GM19463 (cell line): ENCODE measurements around the gene USP2.
"Not testable (repeated sequence)": the region's sequence is repeated elsewhere in the genome, so short reads cannot be mapped to it uniquely, and the experiment has no call there.

Experiments
- ATAC-seq: cut with Tn5 transposase; IDR thresholded peaks from one replicate; pipeline ENCODE4 v1.9.1; 2021; ENCODE audit warnings: mild to moderate bottlenecking, moderate library complexity; ENCODE audit not compliant: unreplicated experiment

USP2 gene

DNA sequence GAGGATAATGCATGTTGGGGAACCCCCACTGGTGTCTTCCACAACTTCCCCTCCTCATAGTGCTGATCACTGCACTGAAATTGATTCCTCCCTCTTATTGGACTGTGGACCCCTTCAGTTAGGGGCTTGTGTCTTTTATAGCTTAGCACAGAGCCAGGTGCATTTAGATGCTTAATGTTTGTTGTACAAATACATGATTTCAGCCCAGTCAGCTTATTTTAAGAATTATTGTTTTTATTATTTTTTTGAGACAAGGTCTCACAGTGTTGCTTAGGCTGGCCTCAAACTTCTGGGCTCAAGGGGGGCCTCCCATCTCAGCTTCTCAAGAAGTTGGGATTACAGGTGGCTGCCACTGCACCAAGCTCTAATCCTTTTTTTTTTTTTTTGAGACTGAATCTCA is 33.2 kb upstream of the USP2 start:
- no peak for ATAC-seq

DNA sequence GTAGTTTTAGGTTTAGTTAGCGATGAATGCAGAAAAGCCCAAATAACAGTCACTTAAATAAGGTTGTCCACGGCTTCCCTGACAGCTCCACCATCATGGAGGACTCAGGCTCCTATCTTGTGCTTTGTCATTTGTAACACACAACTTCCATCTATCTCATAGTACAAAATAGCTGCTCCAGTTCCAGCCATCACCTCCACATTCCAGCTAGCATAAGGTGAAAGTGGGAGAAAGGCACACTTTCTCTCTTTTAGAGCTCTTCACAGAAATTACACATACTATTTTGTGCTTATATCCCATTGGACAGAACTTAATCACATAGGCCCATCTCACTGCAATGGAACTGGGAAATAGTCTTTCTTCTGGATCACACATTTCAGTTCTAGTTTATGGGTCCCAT is 32.8 kb upstream of the USP2 start:
- no peak for ATAC-seq

DNA sequence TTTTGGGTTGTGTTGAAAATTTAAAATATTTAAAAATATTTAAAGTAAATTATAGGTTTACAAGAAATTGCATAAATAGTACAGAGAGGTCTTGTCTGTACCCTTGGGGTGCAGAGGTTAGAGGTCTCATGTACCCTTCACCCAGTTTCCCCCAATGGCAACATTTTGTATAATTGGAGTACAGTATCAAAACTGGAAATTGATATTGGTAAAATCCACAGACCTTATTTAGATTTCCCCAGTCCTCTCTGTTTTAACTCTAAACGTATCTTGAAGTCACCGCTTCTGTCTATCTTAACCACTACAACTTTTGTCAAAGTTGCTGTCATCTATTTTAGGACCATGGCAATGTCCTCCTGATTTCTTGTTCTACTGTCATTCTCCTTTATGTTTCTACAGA is 30.6 kb upstream of the USP2 start:
- no peak for ATAC-seq

DNA sequence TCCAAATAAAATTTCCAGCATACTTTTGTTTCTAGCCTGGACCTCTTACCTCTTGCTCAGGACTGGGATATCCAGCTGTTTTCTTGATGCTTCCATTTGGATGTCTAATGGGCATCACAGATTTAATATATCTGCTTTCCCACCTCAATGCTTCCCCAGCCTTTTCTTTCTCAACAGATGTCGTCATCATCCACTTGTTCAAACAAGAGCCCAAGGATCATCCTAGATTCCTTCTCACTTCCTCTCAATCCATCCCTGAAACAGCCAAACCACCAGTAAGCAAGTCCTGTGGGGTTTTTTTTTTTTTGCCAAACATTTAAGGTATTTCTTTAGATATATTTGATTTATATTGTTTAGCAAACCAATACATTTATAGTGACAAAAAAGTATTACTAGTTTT is 29.0 kb upstream of the USP2 start:
- no peak for ATAC-seq

DNA sequence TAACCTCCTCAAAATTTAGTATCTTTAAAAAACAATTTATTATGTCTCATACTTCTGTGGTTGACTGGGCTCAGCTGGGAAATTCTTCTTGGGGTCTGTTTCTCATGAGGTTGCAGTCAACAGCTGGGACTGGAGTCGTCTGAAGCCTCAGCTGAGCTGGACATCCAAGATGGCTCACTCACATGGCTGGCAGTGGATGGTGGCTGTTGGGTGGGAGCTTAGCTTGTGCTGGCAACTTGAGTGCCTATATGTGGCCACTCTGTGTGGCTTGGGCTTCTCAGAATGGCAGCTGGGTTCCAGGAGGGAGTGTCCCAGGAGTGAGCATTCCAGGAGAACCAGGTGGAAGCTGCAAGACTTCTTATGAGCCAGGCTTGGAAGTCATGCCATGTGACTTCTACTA is 28.2 kb upstream of the USP2 start:
- ATAC-seq, result no peak

DNA sequence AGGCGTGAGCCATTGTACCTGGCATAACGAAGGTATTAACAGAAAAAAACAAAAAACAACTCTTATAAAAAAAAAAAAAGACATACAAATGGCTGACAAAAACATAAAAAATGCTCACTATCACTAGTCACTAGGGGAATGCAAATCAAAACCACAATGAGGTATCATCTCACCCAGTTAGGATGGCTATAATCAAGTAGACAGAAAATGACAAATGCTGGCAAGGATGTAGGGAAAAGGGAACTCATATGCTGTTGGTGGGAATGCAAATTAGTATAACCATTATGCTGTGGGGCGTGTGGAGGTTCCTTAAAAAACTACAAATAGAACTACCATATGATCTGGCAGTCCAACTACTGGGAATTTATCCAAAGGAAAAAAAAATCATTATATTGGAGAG is 24.5 kb upstream of the USP2 start:
- no peak for ATAC-seq

DNA sequence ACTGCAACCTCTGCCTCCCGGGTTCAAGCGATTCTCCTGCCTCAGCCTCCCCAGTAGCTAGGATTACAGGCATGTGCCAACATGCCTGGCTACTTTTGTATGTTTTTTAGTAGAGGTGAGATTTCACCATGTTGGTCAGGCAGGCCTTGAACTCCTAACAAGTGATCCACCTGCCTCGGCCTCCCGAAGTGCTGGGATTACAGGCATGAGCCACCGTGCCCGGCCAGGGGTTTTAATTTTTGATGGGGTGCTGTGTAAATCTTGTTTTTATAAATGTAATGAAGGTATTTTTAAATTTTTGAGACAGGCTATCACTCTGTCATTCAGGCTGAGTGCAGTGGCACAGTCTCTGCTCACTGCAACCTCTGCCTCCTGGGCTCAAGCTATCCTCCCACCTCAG is 24.0 kb upstream of the USP2 start:
- not testable (repeated sequence) for ATAC-seq

DNA sequence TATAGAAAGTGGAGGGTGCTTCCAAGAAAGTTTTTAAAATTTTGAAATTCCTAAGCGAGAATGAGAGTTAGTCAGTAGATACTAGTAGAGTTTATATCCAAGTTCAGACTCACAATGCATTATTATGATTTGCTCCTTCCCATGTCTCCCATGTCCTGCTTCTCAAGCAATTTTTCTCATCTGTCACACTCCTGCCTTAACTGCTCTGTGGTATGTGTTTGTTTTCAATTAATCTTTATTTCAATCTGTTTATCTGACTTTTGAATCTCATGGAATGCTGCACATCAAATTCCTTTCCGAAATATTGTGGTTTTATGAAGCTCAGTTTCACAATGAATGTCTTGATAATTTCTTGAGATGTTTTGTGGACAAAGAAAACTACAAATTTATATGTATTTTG is 23.4 kb upstream of the USP2 start:
- no peak for ATAC-seq

DNA sequence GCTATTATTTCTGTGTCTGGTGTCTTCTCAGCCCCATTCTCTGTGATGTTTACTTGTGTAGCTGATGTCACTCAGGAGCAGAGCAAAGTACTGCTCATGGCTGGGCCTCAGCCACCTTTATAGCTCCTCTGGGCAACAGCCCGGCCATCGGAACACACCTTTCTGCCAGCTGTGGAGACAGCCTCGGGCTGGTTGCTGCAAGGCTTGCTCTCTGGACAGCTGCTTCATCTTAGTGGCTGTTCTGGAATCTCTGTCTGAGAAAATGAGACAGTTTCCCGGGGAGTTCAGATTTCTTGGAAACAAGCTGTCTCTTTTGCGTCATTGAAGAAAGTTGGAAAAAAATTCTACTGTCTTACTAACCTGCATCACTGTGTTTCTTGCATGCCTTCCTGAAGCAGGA is 21.5 kb upstream of the USP2 start:
- ATAC-seq, result no peak

DNA sequence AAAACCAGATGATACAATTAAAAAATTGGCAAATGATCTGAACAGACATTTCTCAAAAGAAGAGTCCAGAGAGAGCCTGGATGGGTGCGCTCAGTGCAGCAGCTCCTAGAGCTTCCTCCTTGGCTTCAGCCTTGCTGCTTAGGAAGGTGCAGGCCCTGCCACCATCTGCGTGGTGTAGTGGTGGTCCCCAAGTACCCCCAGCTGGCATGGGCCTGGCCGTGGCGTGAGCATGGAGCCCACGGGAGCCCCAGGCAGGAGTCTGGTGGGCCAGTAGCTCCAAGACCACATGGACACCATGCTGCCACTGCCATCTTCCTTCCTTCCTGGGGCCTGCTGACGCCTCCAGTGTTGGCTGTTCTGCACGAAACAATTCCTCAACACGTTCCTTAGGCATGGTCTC is 21.0 kb upstream of the USP2 start:
- ATAC-seq, result no peak

DNA sequence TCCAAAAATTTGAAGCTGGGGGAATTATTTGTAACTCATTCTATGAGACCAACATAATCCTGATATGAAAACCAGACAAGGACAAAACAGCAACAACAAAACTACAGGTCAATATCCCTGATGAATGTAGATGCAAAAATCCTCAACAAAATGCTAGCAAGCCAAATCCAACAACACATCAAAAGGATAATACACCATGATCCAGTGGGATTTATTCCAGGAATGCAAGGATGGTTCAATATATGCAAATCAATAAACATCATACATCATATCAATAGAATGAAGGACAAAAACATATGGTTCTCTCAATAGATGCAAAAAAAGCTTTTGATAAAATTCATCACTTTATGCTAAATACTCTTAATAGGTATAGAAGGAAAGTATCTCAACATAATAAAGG is 19.4 kb upstream of the USP2 start:
- no peak for ATAC-seq

DNA sequence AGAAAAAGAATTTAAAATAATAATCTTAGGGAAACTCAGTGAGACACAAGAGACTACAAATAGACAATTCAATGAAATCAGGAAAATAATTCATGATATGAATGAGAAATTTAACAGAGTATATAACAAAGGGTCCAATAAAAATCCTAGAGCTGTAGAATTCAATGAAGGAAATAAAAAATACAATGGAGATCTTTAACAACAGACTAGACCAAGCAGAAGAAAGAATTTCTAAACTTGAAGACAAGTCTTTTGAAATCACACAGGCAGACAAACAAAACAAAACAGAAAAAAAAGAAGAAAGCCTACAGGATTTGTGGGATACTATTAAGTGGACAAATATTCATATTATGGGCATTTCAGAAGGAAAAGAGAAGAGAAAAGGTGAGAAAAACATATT is 16.2 kb upstream of the USP2 start:
- no peak for ATAC-seq

DNA sequence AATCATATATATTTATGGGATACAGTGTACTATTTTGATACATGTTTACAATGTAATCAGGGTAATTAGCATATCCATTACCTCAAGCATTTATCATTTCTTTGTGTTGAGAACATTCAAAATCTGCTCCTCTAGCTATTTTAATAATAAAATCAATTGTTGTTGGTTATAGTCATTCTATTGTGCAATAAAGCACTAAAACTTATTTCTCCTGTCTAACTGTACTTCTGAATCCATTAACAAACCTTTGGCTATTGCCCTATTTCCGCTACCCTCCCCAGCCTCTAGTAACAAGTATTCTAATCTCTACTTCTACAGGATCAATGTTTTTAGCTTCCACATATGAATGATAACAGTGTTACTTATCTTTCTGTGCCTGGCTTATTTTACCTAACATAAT is 15.3 kb upstream of the USP2 start:
- no peak for ATAC-seq

DNA sequence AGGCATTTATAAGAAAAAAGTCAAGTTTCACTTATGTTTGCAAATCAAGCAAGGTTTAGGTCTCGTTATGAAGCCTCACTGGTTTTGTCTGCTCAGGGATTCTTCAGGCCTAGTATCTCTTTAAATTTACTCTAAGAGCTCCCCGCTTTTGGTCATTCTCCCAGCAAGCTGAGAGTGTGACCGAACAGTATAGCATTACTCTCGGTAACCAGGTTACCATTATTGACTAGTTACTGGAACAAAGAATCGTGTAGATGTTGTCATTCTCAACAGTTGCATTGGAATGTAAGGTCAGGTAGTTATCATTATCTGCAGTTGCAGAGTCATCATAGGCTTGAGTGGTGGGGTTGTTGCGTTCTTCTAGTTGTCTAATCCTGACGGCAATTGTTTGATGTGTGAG is 9.8 kb upstream of the USP2 start:
- ATAC-seq, result no peak

DNA sequence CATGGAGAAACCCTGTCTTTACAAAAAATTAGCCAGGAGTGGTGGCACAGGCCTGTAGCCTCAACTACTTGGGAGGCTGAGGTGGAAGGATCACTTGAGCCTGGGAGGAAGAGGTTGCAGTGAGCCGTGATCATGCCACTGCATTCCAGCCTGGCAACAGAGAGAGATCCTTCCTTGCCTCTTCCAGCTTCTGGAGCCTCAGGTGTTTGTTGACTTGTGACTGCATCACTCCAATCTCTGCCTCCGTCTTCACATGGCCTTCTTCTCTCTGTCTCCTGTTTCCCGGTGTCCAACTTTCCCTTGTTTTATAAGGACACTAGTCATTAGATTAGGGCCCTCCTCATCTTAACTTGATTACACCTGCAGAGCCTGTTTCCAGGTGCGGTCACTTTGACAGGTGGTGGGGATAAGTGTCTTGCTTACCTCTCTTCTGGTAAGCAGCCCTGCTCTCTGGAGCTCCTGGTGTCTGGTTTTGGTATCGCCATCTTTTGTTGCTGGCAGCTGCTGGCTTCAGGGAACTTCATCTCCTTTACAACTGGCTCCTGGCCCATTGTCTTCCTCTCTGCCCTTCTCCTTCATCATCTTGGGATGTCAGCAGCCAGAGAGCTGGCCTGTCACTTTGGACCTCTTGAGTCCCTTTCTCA is 8.2 kb upstream of the USP2 start:
- ATAC-seq, result no peak

DNA sequence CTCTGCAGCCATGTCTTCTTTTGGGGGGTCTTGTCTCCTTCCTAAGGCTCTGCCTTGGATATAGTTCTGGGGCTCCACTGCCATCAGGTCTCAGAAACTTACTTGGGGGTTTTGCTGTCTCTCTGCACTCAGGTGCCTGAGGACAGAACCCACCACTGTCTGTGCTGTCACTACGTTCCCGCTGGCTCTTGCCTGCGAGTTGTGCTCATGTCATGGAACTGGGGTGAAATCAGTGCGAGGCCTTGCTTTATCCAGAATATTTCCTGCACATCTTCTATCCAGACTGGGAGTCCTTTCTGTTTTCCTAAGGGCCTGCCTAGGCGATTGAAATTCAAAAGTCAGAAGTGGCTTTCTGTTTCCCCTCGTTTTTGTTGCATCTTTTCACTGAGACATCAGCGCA is 6.6 kb upstream of the USP2 start:
- no peak for ATAC-seq

DNA sequence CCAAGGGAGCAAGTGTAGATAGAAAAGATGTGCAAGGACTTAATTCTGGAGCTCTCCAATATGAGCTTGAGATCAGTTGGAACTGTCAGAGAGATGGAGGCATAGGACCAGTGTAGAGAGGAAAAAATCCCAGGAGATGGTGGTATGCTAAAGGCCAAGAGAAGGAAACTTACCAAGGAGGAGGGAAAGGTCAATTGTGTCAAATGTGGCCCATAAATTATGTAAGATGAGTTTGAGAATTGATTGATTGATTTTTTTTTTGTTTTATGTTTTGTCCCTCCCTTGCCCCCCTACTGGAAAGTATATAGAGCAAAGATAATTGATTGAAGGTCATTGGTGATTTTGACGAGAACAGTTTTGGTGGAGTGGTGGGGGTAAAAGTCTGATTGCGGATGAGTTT is 2.8 kb upstream of the USP2 start:
- no peak for ATAC-seq

DNA sequence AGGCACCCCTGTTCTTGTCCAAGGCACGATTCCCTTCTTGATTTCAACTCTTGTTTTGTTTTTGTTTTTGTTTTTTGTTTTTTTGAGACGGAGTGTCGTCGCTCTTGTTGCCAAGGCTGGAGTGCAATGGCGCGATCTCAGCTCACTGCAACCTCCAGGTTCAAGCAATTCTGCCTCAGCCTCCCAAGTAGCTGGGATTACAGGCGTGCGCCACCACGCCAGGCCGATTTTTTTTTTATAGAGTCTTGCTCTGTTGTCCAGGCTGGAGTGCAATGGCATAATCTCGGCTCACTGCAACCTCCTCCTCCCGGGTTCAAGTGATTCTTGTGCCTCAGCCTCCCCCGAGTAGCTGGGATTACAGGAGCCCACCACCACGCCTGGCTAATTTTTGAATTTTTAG is 1.0 kb upstream of the USP2 start:
- not testable (repeated sequence) for ATAC-seq

DNA sequence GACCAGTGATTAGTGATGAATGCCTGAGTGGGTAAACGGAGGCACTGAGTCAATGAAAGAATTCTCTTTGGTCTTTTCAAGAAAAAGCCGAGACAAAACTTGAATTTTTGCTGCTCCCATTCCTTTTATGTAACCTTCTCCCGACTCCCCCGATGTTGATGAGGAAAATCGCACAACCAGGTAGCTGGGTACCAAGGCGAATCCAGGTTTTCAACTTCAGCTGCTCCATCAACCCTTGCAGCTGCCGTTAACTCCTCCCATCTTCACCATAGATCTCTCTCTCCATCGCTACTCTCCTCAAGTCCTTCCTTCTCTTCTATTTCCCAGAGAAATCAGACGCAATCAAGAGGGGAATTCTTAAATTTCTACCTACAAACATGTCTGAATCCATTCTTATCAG is 611 bp upstream of the USP2 start:
- ATAC-seq, result no peak

DNA sequence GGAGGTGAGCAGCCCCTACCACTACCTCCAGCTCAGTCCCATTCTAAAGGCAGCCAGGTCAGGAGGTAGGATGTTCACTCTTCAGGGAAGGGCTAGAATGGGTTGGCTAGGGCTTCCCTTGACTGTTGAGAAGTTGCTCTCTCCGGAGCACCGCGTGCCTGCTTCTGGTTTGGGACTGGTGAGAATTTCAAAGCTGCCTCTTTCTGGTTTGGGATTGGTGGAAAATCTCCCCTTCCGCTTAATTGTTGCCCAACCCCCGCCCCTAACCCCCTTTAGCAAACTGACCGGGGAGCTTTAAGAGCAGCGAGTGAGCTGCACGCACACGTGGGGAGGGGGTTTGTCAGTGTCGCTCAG is 686 bp downstream of the USP2 start:
- no peak for ATAC-seq

DNA sequence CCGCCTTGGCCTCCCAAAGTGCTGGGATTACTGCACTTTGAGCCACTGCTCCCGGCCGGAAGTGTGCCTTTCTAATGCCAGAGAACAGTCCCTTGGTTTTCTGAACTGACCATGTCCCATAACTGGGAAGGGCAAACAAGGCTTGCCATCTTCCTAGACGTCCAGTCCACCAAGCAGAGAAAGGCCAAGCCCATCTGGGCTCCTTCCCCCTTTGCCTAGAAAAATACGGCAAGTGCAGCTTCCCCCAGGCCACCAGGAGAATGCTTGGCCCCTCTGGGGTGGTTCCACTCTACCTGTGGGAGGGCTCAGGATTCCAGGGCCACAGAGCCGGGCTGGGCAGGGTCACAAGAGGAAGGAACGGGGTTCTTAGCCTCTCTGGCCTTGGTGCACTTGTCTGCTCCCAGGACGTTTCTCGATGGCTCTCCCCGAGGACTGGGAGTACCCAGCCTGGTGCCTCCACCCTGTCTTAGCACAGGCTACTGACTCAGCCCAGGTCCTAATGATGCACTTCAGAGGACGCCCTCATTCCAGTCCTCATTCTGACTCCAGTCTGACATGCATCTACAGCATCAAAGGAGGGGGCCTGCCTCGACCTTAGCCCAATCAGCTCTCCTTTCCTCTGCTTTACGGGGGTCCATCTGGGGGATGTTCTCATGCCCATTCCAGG is 1.2 kb downstream of the USP2 start:
- no peak for ATAC-seq

DNA sequence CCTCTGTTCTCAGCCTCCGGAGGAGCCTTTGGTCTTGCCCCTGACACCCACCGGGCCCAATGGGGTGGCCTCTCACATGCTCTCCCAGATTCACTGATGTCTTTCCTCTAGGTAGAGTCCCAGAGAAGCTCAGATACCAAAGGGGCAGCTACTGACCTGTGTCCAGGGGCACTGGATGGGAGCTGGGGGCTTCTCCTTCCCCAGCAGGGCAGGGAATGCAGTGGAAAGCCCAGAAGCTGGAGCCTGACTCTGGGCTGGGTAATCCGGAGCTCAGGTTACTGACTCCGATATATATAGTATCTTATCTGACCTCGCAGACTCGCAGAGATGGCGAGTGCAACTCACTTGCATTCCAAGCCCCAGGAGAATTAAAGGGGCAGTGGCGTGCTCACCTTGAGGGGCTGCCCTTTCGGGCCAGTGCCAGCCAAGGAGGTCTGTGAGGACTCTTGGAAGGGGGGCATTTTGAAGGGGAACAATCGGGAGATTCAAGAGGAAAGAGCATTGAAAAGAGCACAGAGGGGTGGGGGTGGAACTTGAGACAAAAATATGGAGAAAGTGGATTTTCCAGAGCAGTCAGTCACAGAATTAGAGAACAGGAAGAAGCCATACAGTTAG is 2.5 kb downstream of the USP2 start:
- ATAC-seq, result no peak
